Activated naive CD4-positive, alpha-beta T cell (primary cell): ENCODE measurements around the gene CISD3.

Experiments used
- DNase-seq, 4 experiments: peaks; one replicate each; lab custom pipeline; 2025; lab: John Stamatoyannopoulos, UW

Gene CISD3

DNA sequence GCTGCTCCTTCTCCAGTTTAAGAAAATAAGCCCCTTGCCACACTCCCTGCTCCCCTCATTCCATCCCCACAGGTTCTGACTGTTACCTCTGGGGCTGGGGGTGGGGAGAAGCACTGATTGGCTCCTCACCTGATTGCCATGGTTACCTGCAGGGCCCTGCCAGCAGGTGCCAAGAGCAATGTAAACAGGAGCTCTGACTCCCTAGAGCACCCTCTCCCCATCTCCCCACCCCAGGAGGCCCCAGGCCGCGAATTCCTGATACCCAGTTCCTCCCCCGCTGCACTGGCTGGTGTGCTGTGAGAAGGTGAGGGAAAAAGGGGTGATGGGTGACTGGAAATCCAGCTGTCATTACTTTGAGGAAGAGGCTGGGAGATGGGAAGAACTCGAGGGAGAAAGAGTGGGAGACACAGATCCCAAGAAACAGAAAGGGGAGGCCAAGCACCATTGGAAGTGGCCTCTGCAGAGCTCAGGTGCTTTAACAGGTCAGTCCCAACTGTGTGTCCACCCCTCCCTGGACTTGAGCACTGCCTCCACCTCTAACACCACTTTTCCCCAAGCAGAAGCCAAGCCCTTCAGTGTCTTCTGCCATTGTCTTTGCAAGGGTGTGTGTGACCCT lies 13.5 kb downstream of the CISD3 start:
- DNase-seq: no peak

DNA sequence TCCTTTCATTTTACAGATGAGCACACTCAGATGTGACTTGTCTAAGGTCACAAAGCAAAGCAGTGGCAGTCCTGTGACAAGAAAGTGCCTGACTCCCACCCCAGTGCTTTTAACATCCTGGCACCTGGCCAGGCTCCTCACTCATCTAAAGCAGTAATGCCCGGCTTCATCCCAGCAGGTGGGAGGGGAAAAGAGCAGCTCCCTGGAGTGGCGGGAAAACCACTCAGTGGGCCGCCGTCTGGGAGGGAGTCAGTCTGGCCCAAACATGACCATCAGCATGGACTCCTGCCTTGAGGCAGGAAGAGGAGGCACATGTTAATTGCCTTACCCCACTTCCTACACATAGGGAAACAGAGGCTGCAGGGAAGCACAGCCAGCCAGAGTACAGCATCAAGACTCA lies 15.4 kb downstream of the CISD3 start:
- DNase-seq: no peak

DNA sequence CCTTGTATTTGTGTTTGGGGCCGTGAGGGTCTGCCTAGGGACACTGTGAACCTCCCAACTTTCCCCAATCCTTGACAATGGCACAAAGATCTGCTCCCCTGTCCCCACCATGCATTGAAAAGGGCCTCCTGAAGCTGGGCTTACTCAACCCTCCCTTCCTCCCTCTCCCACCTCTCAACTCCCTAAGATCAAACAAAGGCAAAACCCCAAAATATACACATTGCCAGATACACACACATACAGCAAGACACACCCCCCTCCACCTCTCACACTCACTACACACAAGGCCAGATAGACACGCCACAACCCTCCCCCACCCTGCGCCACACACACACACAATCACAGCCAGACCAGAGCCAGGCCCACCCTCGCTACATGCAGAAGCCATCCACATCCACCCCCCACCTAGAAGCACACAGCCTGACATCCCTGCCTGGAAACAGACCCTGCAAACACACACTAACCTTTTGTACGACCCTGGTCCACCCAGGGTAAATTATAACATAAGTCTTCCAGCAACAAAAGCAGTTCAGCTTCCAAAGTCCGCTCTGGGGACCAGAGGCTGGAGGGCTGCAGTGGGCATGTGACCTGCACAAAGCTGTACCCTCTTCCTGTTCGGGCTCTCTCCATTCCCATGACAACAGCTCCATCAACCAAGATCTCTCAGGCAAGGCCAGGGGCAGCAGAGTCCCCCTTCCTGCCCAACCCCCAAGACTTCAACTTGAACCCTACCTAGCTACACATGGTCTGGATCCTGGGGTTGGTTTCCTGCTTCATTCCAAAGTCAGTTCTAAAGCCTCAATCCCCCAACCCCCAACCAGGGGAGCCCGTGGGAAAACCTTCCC lies 16.1 kb downstream of the CISD3 start:
- DNase-seq: no peak

DNA sequence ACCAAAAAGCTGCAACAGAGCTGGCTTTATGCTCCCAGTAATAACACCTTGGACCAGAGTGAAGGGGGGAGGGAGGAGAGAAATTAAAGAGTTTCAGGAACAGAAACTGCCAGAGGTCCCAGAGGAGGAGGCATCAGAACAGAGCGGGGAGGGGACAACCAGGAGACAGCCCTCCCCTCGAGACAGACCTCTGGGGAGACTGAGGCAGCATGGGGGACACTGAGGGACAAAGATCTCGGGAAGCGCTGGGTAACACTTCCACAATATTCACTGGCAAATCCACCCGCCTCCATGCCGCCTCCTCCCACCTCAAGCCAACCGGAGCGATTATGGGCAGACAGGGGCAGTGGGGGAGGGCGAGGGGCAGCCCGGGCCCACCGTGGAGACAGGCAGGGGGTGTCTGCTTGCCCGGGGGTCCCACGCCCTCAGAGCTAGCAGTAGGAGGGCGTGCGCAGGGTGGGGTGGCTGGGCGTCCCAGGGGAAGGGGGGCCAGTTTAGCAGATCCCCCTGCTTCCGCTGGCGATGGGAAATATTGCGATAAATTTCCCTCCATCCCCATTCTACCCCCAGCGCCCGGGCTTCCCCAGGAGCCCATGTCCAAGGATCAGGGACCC lies 16.8 kb downstream of the CISD3 start:
- no peak for DNase-seq

DNA sequence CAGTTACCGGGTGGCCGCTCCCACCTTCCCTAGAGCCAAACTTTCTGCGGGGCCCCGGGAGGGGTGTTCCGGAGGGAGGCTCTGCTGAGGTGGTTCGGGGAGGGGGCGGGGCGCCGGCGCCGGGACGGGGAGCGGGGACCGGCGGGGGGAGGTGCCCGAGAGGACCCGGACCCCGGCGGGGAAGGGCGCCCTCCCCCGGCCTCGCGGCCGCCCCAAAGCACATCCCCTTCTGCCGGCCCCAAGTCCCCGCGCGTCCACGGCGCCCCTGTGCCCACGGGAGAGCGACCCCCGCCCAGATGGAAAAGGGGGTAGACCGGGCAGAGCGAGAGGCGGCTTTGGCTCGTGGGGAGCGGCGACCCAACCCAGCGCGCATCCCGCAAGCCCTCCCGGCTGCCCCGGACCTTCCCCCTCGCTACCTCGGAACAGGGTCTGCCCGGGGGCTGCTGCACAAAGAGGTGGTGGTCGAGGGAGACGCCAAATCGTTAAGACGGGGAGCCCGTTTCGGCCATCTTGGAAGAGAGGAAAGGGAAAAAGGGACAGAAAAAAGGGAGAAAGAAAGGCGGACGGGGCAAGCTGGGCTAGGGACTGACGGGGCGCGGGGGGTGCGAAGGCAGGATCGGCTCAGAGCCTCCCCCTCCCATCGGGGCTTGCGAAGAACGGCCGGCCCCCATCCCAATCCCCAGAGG lies 17.5 kb downstream of the CISD3 start:
- no peak for DNase-seq

DNA sequence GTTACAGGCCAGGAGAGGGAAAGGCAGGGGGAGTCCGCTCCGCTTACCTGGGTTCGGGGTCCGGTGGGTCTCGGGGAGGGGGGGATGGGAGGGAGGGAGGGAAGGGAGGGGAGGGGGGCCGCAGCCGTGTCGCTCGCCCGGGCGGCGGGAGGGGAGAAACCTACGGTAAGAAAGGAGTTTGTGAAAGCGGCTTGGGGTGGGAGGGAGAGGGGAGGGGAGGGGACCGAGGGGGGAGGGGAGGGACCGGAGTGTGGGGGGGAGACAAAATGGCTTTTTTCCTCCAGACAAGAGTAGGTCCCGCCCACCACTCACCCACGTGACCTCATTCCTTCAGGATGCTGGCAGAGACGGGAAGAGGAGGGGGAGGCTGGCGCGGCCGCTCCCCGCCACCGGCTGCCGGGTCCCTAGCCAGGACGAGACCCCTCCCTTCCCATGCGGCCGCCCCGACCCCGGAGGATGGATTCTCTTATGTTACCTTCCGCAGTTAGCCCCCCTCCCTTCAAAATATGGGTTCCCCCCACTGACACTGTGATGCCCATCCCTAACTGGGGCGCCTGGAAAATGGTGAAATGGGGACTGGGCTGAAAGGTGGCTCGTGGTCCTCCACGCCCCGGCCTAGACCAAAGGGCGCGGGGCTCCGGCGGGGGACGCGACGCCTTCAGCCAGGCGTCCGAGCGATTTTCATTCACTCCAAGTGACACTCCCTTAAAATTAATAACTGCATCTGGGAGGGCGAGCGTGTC lies 18.2 kb downstream of the CISD3 start, which contains the start of gene PCGF2:
Gene PCGF2, minus strand, starts transcription at position 188 of the 743 bp plus-strand sequence. CDS start 7,934 bp downstream, outside the sequence.
- DNase-seq: no peak

DNA sequence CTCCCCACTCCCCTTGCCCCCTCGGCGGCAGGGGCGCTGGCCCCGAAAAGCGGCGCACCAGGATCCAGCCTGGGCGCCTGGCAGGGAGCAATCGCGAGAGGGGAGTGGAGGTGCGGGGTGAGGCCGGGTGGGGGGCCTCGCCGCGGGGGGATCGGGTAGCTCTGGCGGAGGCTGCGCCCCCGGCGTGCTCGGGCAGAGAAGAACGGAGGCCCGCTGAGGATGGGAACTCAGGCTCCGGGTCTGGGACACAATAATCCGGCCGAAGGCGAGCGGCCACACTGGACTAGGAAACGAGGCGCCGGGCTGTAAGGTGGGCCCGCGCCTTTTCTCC lies 18.7 kb downstream of the CISD3 start:
- no peak for DNase-seq

DNA sequence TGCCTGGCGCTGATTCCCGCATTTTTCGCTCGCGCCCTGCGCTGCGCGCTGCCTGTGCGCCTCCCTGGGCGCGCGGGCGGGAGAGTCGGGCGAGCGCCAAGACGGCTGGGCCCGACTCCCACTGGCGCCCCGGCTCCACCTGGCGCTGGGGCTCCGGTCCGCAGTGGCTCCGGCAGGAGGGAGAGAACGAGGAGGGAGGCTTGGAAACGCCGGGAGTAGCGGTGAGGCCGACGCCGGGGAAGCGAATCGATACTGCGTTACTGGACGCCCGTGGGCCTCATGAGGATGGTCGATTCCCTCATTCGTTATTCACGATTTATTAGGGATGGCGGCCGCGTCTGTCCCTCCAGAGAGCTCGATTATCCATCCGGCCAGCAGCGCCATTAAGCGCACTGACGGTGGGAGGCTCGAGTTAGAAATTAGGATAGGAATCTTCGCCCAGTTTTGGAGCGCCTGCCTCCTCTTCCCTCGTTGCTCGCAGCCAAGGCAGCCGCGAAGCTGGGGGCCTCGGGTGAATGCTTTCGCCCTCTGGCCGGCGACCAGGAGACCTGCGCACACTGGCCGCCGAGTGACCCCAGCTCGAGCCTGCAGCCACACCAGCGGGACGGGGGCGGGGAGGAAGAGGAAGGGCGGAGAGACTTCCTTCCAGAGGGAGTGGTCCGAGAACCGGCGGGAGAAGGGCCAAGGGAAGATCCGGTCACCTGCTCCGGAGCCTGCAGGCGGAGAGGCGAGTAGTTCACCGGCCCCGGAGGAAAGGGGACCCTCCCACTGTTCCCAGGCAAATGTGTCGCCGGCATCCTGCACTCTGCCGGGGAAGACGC lies 19.3 kb downstream of the CISD3 start:
- no peak for DNase-seq

DNA sequence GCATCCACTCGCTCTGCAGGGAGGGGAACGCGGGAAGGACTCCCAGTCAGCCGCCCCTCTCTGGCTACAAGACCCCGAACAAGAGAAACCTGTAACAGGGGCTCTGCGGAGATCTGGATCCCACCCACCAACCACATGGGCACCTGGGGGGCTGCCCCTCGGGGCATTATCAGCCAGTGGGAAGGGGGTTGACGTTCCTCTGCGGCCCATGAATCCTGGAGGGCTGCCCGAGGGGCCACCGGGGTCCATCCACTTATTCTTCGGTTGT lies 19.8 kb downstream of the CISD3 start:
- DNase-seq: no peak

DNA sequence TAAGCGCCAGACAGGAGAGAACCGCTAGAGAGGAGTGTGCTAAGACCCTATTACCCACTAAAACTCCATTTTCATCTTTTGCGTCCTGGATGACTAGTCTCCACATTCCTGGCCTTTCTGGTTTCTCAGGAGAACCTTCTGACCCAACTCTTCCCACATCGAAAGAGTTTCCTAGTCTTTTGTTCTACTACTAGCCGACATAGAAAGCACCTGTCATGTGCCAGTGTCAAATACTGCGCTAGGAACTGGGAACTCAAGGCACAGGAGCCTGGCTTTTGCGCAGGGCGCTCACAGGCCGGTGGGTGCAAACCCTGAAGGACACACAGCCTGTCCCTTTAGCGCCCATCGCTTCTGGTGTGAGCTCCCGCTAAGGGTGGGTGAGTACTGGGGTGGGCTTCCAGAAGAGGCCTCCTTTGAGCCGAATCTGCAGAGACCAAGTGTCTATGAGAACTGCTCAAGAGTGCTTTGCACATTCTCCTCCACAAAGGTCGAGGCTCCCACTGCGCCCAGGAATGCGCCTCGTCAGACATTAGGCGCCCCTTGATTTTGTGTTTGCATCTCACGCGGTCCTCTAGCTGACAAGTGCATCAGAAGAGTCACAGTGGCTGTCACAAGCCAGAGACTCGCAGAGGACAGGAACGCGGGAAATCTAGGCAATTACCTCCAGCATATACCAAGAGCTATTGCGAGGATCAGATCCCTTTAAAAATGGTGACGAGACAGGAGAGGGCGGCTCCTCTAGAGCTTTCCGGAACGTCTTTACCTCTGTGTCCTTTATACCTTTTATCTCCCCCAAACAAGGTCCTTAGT lies 20.4 kb downstream of the CISD3 start:
- no peak for DNase-seq

DNA sequence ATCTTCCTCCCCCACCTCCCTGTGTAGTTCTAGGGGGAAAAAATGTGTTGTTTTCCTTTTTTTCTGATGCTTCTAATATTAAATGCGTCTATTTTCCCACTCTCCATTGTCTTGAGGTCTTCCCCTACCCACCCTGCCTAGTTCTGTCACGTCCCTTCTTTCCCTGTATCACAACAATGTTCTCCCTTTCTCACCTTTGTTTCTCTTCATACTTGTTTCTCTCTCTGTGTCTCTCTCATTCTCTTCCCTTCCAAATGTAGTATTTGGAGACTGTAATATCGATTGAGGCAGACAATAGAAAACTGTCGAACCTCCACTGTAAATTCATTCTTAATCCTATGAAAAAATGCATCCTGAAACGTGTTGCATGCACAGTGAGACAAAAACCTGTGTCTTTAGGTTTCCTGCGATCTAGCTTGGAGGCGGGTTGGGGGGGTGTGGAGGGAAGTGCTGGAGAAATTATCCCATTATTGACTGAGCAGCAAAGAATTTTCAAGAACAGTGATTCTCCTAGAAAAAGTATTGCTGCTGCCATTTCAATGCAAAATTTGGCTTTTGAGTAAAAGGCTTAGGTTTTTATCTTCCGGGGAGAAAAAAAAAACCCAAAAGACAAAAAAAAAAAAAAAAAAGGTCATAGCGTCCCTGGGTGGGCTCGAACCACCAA lies 21.1 kb downstream of the CISD3 start:
- DNase-seq: no peak

DNA sequence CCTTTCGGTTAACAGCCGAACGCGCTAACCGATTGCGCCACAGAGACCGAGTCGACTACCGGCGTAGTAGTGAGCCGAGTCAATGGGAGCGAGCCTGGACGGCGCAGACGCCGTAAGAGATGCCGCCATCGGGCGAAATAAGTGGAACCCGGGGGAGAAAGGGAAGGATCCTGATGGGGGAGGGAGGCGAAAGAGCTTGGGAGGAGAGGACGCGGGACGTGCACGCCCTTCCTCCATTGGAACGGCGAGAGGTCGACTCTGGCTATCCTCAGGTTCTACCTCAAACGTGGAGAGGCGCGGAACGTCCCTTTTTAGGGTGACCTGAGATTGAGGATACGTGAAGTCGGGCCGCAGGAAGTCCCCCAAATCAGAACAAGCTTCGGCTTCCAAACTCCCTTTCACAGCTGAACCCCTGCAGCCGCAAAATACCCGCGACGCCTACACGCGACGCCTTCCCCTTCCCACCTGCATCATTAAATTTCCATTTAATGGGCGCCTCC lies 21.7 kb downstream of the CISD3 start:
- peak; percentile 82 to 92 (median 88) for DNase-seq

DNA sequence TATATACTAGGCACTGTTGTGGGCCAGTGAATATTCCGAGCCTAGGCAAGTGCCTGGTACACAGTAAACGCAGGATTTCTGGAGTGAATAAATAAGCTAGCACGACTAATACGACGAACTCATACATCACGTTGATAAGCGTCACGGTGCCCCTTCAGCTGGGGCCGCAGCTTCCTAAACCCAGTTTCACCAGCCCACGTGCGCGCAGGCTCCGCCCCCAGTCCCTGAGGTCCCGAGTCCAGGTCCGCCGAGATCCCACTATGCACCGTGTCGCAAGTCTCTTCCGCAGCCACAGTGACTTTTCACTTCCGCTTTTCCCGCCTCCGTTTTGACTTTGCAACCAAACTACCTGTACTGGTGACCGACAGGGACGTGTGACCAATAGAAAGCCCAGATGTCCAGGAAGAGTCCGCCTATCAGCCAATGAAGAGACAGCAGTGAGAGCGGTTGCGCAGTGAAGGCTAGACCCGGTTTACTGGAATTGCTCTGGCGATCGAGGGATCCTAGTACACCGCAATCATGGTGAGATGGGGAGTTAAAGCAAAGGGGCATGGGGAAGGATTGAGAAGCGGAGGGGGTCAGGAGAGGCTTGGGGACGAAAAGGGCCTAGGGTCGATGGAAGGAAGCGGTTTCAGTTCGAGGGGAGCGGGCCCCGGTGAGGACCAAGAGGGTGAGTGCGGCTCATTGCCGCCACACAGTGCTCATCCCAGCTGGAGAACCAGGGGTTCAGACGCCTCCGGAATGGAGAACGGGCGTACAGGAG lies 22.3 kb downstream of the CISD3 start, which contains the start of gene PSMB3:
Gene PSMB3, plus strand, starts transcription at position 434 of the 763 bp plus-strand sequence. Its CDS starts 86 bp downstream, at position 520.
- peak; percentile 79 to 88 (median 84) for DNase-seq

DNA sequence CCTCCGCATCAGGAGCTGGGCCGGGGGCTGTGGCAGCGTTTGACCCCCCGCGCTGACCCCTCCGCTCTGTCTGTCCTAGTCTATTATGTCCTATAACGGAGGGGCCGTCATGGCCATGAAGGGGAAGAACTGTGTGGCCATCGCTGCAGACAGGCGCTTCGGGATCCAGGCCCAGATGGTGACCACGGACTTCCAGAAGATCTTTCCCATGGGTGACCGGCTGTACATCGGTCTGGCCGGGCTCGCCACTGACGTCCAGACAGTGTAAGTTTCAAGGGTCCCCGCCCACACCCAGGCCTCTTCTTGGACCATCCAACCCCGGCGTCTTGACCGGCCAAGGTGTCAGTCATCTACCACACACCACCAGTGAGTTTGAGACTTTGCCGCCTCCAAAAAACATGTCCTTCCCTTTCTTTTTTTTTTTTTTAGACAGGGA lies 22.9 kb downstream of the CISD3 start:
- DNase-seq: no peak

DNA sequence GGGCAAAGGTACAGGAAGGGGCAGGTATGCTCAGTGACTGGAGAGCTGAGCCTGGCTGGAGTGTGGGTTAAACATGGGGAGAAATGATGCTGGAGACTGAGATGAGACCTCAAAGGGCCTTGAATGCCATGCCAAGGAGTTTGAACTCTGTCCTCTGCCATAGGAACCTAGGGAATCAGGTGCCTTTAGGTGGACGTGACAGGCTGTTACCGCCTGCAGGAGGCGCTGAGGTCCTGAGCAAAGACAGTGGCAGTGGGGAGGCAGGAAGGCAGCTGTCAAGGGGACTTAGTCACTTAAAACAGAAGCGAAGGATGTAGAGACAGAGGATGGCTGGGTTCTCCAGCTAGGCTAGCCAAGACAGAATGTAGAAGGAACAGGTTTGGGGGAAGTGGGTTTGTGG lies 31.5 kb downstream of the CISD3 start:
- no peak for DNase-seq

DNA sequence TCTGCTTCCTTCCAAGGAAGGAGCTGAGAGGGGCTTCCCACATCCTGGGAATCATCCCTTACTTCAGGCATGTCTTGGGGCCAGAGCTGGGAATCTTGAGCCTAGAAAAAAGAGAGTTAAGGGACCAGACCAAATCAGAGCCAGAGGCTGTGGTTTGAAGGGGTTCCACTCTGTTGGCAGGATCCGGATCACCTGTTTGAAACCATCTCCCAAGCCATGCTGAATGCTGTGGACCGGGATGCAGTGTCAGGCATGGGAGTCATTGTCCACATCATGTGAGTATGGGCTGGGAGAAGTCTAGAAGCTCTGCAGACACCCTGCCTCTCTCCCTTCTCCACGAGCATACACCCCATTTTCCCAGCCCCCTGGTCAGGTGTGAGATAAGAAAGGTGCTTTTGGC lies 32.1 kb downstream of the CISD3 start:
- no peak for DNase-seq

DNA sequence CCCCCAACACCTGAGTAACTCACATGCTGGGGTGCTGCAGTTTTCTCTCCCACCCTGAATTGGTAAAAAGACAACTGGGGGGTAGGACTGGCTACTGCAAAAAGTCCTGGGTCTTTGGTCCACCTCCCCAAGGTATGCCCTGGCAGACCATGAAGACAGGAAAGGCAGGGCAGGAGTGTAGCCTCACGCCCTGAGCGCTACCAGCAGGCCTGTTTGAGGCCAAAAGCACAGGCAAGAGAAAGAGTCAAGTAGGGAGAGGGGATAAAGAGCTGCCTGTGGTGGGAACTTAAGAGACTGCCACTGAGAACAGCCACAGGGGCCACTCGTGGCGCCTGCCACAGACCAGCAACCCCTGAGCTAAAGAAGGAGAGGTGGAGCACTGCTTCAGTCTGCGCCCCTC lies 36.2 kb downstream of the CISD3 start:
- DNase-seq: no peak

DNA sequence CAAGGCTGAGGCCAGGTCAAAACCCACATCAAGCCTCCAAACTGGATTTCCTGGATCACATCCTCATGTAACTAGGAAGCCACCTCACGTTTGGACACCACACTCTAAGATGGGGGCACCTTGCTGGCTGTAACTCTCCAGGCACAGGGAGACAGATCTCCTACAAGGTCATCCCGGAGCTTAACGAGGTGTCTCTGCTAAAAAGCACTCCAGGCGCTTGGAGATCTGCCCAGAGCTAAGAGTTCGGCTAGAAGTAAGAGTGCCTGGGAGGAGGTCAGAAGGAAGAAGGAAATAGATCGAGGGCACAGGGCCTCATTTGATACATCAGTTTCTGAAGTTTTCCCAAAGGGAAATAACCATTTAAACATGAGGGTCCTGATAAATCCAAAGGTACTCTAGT lies 38.3 kb downstream of the CISD3 start:
- no peak for DNase-seq

DNA sequence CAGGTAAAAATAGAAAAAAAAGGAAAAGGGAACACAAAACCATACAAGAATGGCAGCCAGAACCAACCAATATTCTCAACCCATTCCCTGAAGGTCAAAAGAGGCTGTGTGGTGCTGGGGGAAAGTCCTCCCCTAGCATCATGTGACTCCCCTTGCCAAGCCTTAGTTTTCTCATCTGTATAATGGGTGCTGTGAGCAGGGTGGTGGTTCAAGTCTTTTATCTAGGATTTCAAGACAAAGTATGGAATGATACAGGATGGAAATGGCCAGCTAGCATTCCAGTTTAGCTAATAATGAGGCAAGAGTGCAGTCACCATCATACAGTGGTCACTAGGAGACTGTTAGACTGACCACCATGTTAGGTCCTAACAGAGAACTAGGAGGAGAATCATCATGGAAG lies 43.1 kb downstream of the CISD3 start:
- DNase-seq: no peak
